GM18499 (cell line): ENCODE measurements around the gene ZNF366.

Experiments
- ATAC-seq: cut with Tn5 transposase; IDR thresholded peaks from one replicate; pipeline ENCODE4 v1.9.1; 2021; ENCODE audit warnings: moderate number of reproducible peaks; ENCODE audit not compliant: insufficient read depth, unreplicated experiment

Gene ZNF366

GRCh38 chr5:72498284-72498683 is 8.9 kb downstream of the ZNF366 start:
- no peak for ATAC-seq

- ATAC-seq = no peak
Observed at GRCh38 chr5:72497823-72498222, 9.4 kb downstream of the ZNF366 start.

GRCh38 chr5:72495410-72495809 is 11.8 kb downstream of the ZNF366 start:
- no peak for ATAC-seq

GRCh38 chr5:72494623-72495124 is 12.5 kb downstream of the ZNF366 start:
- no peak for ATAC-seq

- no peak for ATAC-seq
Observed at GRCh38 chr5:72489536-72489935, 17.7 kb downstream of the ZNF366 start.

GRCh38 chr5:72488756-72489155 is 18.5 kb downstream of the ZNF366 start:
- no peak for ATAC-seq

GRCh38 chr5:72487177-72487576 is 20.0 kb downstream of the ZNF366 start:
- no peak for ATAC-seq

GRCh38 chr5:72486371-72486770 is 20.8 kb downstream of the ZNF366 start:
- ATAC-seq = no peak

- no peak for ATAC-seq
Observed at GRCh38 chr5:72485430-72485974, 21.7 kb downstream of the ZNF366 start.

GRCh38 chr5:72482046-72482445 is 25.2 kb downstream of the ZNF366 start:
- no peak for ATAC-seq

GRCh38 chr5:72480841-72481240 is 26.4 kb downstream of the ZNF366 start:
- no peak for ATAC-seq

- no peak for ATAC-seq
Observed at GRCh38 chr5:72479921-72480320, 27.3 kb downstream of the ZNF366 start.

GRCh38 chr5:72478684-72479083 is 28.5 kb downstream of the ZNF366 start:
- ATAC-seq = no peak

GRCh38 chr5:72478276-72478675 is 28.9 kb downstream of the ZNF366 start:
- no peak for ATAC-seq

- ATAC-seq = no peak
Observed at GRCh38 chr5:72477644-72478043, 29.6 kb downstream of the ZNF366 start.

GRCh38 chr5:72477176-72477575 is 30.0 kb downstream of the ZNF366 start:
- ATAC-seq = no peak

GRCh38 chr5:72476721-72477120 is 30.5 kb downstream of the ZNF366 start:
- no peak for ATAC-seq

- ATAC-seq = no peak
Observed at GRCh38 chr5:72476275-72476674, 30.9 kb downstream of the ZNF366 start.

- ATAC-seq = no peak
Observed at GRCh38 chr5:72474516-72474915, 32.7 kb downstream of the ZNF366 start.

GRCh38 chr5:72474046-72474500 is 33.1 kb downstream of the ZNF366 start:
- ATAC-seq = no peak

GRCh38 chr5:72472666-72473422 is 34.4 kb downstream of the ZNF366 start:
- no peak for ATAC-seq

GRCh38 chr5:72472031-72472430 is 35.2 kb downstream of the ZNF366 start:
- no peak for ATAC-seq
